HL-60 (cell line): Measurements from ENCODE around the gene TAC3.
"Not testable (repeated sequence)": the region's sequence is repeated elsewhere in the genome, so short reads cannot be mapped to it uniquely, and the experiment has no call there.

Experiments used
- DNase-seq, 2 experiments: peaks; one replicate each; pipeline ENCODE4 v3.0.0-alpha.2; 2010 to 2020; ENCODE audit warnings: low read depth in 1 of 2, low spot score in 1 of 2
- H3K27ac ChIP-seq: fragments of 250-450 bp; sonication (Bioruptor Pico); replicated peaks from 2 replicates; pipeline ENCODE4 v1.5.1; 2020; ENCODE audit warnings: mild to moderate bottlenecking, moderate library complexity
- H3K27me3 ChIP-seq: fragments of 250-450 bp; sonication (Bioruptor Pico); 2 replicates; pipeline ENCODE4 v1.5.1; 2021; ENCODE audit warnings: mild to moderate bottlenecking, moderate library complexity; ENCODE audit not compliant: insufficient read depth, poor library complexity, severe bottlenecking
- H3K4me3 ChIP-seq: replicated peaks from 2 replicates; pipeline ENCODE4 v1.5.1; 2011; ENCODE audit warnings: mild to moderate bottlenecking, control low read depth, low read length; ENCODE audit not compliant: insufficient read depth
- CTCF ChIP-seq: IDR thresholded peaks from one replicate; pipeline ENCODE4 v1.5.1; 2011; ENCODE audit warnings: low read length, control low read depth, inconsistent platforms; ENCODE audit not compliant: insufficient read depth
- GABPA ChIP-seq: IDR thresholded peaks from 2 replicates; pipeline ENCODE4 v1.6.1; 2012; ENCODE audit warnings: low read depth
- POLR2AphosphoS5 ChIP-seq: IDR thresholded peaks from 2 replicates; pipeline ENCODE4 v1.6.1; 2012; ENCODE audit warnings: low read depth
- REST ChIP-seq: IDR thresholded peaks from 2 replicates; pipeline ENCODE4 v1.6.1; 2012; ENCODE audit warnings: low read depth; ENCODE audit not compliant: insufficient replicate concordance
- SPI1 ChIP-seq: IDR thresholded peaks from 2 replicates; pipeline ENCODE4 v1.6.1; 2012; ENCODE audit warnings: low read depth, mild to moderate bottlenecking, borderline replicate concordance

Gene TAC3

GRCh38 chr12:57019983-57020719 lies 3.8 kb upstream of the TAC3 start:
- TF ChIP-seq SPI1 (no peak), CTCF (no peak), GABPA (no peak), POLR2AphosphoS5 (no peak), REST (no peak)
- Histone ChIP-seq H3K27ac (no peak overlapping the region), H3K27me3 (peaks cover 2% of the 10 kb centered on the region), H3K4me3 (no peak overlapping the region)
- no peak for DNase-seq

GRCh38 chr12:57018906-57019305 lies 2.6 kb upstream of the TAC3 start:
- H3K27ac ChIP-seq, result no peak overlapping the region
- DNase-seq, result no peak
- H3K4me3 ChIP-seq, result no peak overlapping the region
- peaks cover 3% of the 10 kb centered on the region for H3K27me3 ChIP-seq
- TF ChIP-seq REST, result no peak
- TF ChIP-seq POLR2AphosphoS5, result no peak
- TF ChIP-seq CTCF, result no peak
- TF ChIP-seq GABPA, result no peak
- TF ChIP-seq SPI1, result no peak

GRCh38 chr12:57018353-57018752 lies 2.0 kb upstream of the TAC3 start:
- H3K4me3 ChIP-seq, H3K27ac ChIP-seq, H3K27me3 ChIP-seq, DNase-seq: not testable (repeated sequence)

GRCh38 chr12:57012600-57013465 lies 3.5 kb downstream of the TAC3 start:
- no peak for TF ChIP-seq SPI1
- TF ChIP-seq GABPA, result no peak
- no peak for TF ChIP-seq REST
- TF ChIP-seq POLR2AphosphoS5, result no peak
- TF ChIP-seq CTCF, result no peak
- Histone ChIP-seq H3K27me3 (peaks cover 3% of the 10 kb centered on the region), H3K27ac (no peak overlapping the region), H3K4me3 (no peak overlapping the region)
- DNase-seq, result no peak
